Tibial artery (tissue), 4 donors: ENCODE results near the gene SMAD3.
"Not testable (repeated sequence)": the region's sequence is repeated elsewhere in the genome, so short reads cannot be mapped to it uniquely, and the experiment has no call there.

Experiments used
- DNase-seq, 2 donors: peaks; one replicate each; pipeline ENCODE4 v3.0.0-alpha.2; 2019
- H3K27ac ChIP-seq, 2 donors: fragments of 200-600 bp; sonication (generic) in 1 of 2; 1 replicate in 1 of 2; 2 replicates in 1 of 2; pipeline ENCODE4 v1.5.1; 2018 to 2019; ENCODE audit warnings: mild to moderate bottlenecking in 1 of 2
- H3K27me3 ChIP-seq, 2 donors: fragments of 200-600 bp; sonication (generic) in 1 of 2; one replicate each; pipeline versions ENCODE4 v1.5.1 to v1.6.0; 2016 to 2019
- H3K36me3 ChIP-seq, 3 donors: fragments of 200-600 bp; sonication (generic) in 2 of 3; one replicate each; pipeline ENCODE4 v1.5.1; 2016 to 2019; ENCODE audit warnings: mild to moderate bottlenecking in 2 of 3
- H3K4me1 ChIP-seq, 4 donors: fragments of 200-600 bp; sonication (generic) in 2 of 4; 1 replicate in 3 of 4; 2 replicates in 1 of 4; pipeline ENCODE4 v1.5.1; 2016 to 2019
- H3K4me3 ChIP-seq, 2 donors: fragments of 200-600 bp; sonication (generic) in 1 of 2; 1 replicate in 1 of 2; 2 replicates in 1 of 2; pipeline ENCODE4 v1.5.1; 2018 to 2019; ENCODE audit warnings: mild to moderate bottlenecking in 2 of 2
- H3K9me3 ChIP-seq, 3 donors: fragments of 200-600 bp; sonication (generic) in 1 of 3; one replicate each; pipeline ENCODE4 v1.5.1; 2016 to 2019
- intact Hi-C: fragments of 100-400 bp; cut with DNase I; formaldehyde crosslinking; loops from one replicate; pipeline ENCODE4 v1.15.0; 2023; ENCODE audit warnings: low total_unique reads
- TF ChIP-seq, protein P1 (sequence below), 2 experiments: fragments of 200-600 bp in 1 of 2; fragments of 450-650 bp in 1 of 2; IDR thresholded peaks; one replicate each; pipeline ENCODE4 v1.5.1; 2017 to 2019; ENCODE audit warnings: antibody characterized with exemption in 2 of 2, mild to moderate bottlenecking in 1 of 2, moderate library complexity in 1 of 2

Gene SMAD3

DNA sequence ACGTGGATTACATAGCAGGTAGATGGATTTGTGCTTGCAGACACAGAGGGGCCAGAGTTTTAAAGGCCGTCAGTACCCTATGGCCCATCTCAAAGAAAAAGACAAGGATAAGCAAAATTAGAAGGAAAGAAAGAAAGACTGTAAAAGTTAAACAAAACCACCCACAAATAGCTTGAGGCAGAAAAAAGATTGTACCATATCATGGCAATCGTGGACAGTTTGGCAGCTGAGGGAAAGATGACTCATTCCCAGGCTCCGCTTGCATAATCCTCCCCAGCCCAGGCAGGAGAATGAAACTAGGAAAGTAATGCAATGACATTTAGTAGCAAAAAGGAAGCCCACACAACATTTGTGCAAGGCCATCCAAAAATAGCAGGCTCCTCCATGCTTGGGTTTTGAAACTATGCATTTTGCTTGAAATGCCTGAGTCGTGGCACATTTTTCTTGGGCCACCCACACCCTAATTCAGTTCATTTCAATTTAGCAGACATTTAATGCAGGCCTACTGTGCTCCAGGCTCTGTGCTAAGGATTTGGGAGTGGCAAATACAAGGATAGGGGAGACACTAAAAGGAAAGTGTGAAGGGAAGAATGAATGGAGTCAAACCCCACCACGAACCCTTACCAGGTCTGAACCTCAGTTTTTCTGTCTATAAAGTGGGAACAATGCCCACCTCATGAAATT is 40.9 kb upstream of the SMAD3 start:
- Histone ChIP-seq H3K36me3 (no peaks in the 10 kb centered on the region), H3K4me1 (peaks cover 7 to 34% (median 27%) of the 10 kb centered on the region in 4 donors), H3K4me3 (no peak overlapping the region), H3K9me3 (no peaks in the 10 kb centered on the region), H3K27me3 (no peaks in the 10 kb centered on the region), H3K27ac (peak overlapping the region; percentile 30 to 35)
- TF ChIP-seq, protein P1, sequence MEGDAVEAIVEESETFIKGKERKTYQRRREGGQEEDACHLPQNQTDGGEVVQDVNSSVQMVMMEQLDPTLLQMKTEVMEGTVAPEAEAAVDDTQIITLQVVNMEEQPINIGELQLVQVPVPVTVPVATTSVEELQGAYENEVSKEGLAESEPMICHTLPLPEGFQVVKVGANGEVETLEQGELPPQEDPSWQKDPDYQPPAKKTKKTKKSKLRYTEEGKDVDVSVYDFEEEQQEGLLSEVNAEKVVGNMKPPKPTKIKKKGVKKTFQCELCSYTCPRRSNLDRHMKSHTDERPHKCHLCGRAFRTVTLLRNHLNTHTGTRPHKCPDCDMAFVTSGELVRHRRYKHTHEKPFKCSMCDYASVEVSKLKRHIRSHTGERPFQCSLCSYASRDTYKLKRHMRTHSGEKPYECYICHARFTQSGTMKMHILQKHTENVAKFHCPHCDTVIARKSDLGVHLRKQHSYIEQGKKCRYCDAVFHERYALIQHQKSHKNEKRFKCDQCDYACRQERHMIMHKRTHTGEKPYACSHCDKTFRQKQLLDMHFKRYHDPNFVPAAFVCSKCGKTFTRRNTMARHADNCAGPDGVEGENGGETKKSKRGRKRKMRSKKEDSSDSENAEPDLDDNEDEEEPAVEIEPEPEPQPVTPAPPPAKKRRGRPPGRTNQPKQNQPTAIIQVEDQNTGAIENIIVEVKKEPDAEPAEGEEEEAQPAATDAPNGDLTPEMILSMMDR (IDR thresholded peaks at IDR 0.05), result no peak
- peak; percentile 89 to 92 for DNase-seq
- intact Hi-C loops, result no loop called here

DNA sequence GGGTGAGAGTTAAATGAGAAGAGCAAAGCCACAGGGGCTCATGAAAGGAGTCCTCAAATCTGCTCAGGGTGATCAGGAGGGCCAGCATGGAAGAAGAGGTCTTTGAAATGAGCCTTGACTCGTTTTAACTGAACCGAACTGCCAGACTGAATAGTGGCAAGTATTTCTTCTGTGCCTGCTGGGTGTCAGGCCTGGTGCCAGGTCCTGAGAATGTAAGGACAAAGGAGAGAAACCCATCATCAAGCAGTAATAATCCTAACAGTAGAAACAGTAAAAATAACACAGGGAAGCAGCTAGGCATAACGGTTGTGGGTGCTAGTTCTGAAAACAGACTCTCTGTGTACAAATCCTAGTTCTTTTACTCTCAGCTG is 40.4 kb upstream of the SMAD3 start:
- no peaks in the 10 kb centered on the region for H3K36me3 ChIP-seq
- intact Hi-C loops, result no loop called here
- DNase-seq, result no peak
- peaks cover 7 to 34% (median 27%) of the 10 kb centered on the region in 4 donors for H3K4me1 ChIP-seq
- no peaks in the 10 kb centered on the region for H3K9me3 ChIP-seq
- H3K27me3 ChIP-seq, result no peaks in the 10 kb centered on the region
- TF ChIP-seq, protein P1 (IDR thresholded peaks at IDR 0.05), result no peak
- H3K4me3 ChIP-seq, result no peak overlapping the region
- H3K27ac ChIP-seq, result peak overlapping the region; percentile 30 to 35

DNA sequence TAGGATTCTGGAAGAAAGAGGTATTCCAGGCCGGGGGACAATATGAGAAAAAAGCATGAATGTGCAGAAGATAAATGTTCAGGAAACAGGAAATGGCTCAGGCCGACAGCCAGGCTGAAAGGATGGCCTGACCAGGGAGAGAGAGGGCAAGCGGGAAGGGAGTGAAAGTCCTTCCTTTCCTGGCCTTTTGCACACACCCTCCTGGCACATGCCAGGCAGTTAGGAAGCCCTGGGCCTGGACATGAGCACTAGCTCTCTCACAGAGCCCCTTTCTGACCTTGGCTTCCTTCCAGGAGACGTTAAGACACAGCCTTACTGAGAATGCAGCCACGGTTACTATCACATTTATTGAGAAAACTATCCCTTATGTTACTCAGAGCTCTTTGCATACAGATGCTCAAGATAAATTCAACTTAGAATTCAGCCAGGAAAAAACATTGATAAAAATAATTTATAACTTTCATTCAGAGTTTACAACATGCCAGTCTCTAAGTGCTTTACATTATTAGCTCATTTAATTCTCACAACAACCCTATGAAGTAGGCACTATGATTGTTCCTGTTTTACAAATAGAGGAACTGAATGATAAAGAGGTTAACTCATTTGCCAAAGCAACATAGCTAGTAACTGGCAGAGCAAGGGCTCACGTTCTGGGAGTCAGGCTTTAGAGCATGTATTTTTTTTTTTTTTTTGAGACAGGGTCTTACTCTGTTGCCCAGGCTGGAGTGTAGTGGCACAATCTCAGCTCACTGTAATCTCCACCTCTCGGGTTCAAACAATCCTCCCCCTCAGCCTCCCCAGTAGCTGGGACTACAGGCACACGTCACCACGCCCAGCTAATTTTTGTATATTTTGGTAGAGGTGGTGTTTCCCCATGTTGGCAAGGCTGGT is 39.4 kb upstream of the SMAD3 start:
- H3K27ac ChIP-seq, result peak overlapping the region; percentile 30 to 35

DNA sequence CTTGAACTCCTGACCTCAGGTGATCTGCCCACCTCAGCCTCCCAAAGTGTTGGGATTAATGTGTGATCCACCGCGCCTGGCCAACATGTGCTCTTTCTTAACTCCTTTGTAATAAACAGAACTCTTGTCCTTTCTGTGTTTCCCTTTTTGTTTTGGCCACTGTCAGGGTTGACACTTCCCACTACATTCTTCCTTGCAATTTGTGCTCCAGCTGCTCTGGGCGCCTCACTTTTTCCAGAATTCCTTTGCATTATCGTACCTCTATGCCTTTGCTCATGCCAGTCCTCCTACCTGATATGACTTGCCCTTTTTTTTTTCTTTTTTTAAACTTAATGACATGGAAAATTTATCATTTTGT is 38.8 kb upstream of the SMAD3 start:
- intact Hi-C loops, result no loop called here
- no peaks in the 10 kb centered on the region for H3K36me3 ChIP-seq
- H3K4me1 ChIP-seq, result peaks cover 7 to 34% (median 27%) of the 10 kb centered on the region in 4 donors
- TF ChIP-seq, protein P1 (IDR thresholded peaks at IDR 0.05), result no peak
- no peak for DNase-seq
- no peak overlapping the region for H3K4me3 ChIP-seq
- no peaks in the 10 kb centered on the region for H3K27me3 ChIP-seq
- H3K27ac ChIP-seq, result peak overlapping the region in 1 of 2 donors; percentile 35
- H3K9me3 ChIP-seq, result no peaks in the 10 kb centered on the region

More for the DNA sequence above, 39.4 kb upstream of the SMAD3 start:
- H3K9me3 ChIP-seq, result no peaks in the 10 kb centered on the region
- intact Hi-C loops, result no loop called here
- peaks cover 7 to 34% (median 27%) of the 10 kb centered on the region in 4 donors for H3K4me1 ChIP-seq
- H3K27me3 ChIP-seq, result no peaks in the 10 kb centered on the region
- peak in 1 of 2 donors; percentile 60 for DNase-seq
- H3K36me3 ChIP-seq, result no peaks in the 10 kb centered on the region
- no peak overlapping the region for H3K4me3 ChIP-seq
- TF ChIP-seq, protein P1 (IDR thresholded peaks at IDR 0.05), result no peak

DNA sequence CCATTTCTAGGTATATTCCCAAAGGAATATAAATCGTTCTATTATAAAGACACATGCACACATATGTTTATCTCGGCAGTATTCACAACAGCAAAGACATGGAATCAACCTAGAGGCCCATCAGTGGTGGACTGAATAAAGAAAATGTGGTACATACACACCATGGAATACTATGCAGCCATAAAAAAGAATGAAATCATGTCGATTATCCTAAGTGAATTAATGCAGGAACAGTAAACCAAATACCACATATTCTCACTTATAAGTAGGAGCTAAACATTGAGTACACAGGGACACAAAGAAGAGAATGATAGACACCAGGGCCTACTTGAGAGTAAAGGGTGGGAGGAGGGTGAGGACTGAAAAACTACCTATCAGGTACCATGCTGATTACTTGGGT is 37.0 kb upstream of the SMAD3 start:
- H3K9me3 ChIP-seq, H3K27ac ChIP-seq, H3K36me3 ChIP-seq, H3K27me3 ChIP-seq, DNase-seq, H3K4me3 ChIP-seq, intact Hi-C loops: not testable (repeated sequence)
- H3K4me1 ChIP-seq, result peaks cover 7 to 40% (median 31%) of the 10 kb centered on the region in 4 donors
